SK-N-SH (cell line): ENCODE measurements around the gene GALNT11. TPM values are rescaled to one million over a fixed set of nuclear protein-coding genes. Genes with fewer than 3 reads are reported as not detected.

Source experiments
- CTCF ChIA-PET: fragments of 300-600, 350-600 bp; formaldehyde crosslinking; extraction: SDS; loops from one replicate; lab custom pipeline; 2021; lab: Yijun Ruan, JAX
- POLR2A ChIA-PET: fragments of 350-600 bp; sonication (Branson Sonifier 250); formaldehyde crosslinking; extraction: SDS; loops from one replicate; lab custom pipeline; 2020; ENCODE audit warnings: antibody characterized with exemption, inconsistent platforms; lab: Yijun Ruan, JAX
- DNase-seq: peaks from one replicate; pipeline ENCODE4 v3.0.0; 2012
- H2AFZ ChIP-seq: fragments of 200-600 bp; sonication (generic); 2 replicates; pipeline ENCODE4 v1.8.1; 2016; ENCODE audit warnings: antibody characterized with exemption, mild to moderate bottlenecking, low read depth
- H3F3A ChIP-seq: fragments of 200-600 bp; sonication (generic); replicated peaks from 2 replicates; pipeline ENCODE3; 2016; ENCODE audit warnings: antibody characterized with exemption, mild to moderate bottlenecking; ENCODE audit not compliant: insufficient read depth
- H3K27ac ChIP-seq, 2 experiments: fragments of 200-500 bp in 1 of 2; fragments of 200-600 bp in 1 of 2; sonication (Bioruptor generic) in 1 of 2; sonication (generic), shearing (Covaris generic) in 1 of 2; 2 replicates each; pipeline versions ENCODE4 v1.5.1 to v1.6.1; 2014 to 2016; ENCODE audit warnings: low read depth in 2 of 2, inconsistent platforms in 1 of 2, low read length in 1 of 2, mild to moderate bottlenecking in 1 of 2, mixed read lengths in 1 of 2
- H3K27me3 ChIP-seq: fragments of 200-600 bp; sonication (generic), shearing (Covaris generic); 2 replicates; pipeline ENCODE4 v1.6.1; 2016; ENCODE audit warnings: mixed run types; ENCODE audit not compliant: insufficient read depth
- H3K36me3 ChIP-seq, 2 experiments: fragments of 200-500 bp in 1 of 2; fragments of 200-600 bp in 1 of 2; sonication (Bioruptor generic) in 1 of 2; sonication (generic) in 1 of 2; replicated peaks in 1 of 2; 2 replicates each; pipeline versions ENCODE3 to v1.5.1; 2014 to 2016; ENCODE audit warnings: low read length in 1 of 2, mild to moderate bottlenecking in 1 of 2; ENCODE audit not compliant: insufficient read depth in 2 of 2, control insufficient read depth in 1 of 2
- H3K4me1 ChIP-seq, 2 experiments: fragments of 200-500 bp in 1 of 2; fragments of 200-600 bp in 1 of 2; sonication (Bioruptor generic) in 1 of 2; sonication (generic), shearing (Covaris generic) in 1 of 2; 2 replicates each; pipeline versions ENCODE4 v1.5.1 to v1.6.1; 2014 to 2016; ENCODE audit warnings: low read depth in 1 of 2, low read length in 1 of 2, mixed run types in 1 of 2; ENCODE audit not compliant: insufficient read depth in 2 of 2, control insufficient read depth in 1 of 2
- H3K4me2 ChIP-seq: fragments of 200-600 bp; sonication (generic), shearing (Covaris generic); 2 replicates; pipeline ENCODE4 v1.6.1; 2017; ENCODE audit warnings: mixed run types
- H3K4me3 ChIP-seq, 2 experiments: fragments of 200-500 bp in 1 of 2; fragments of 200-600 bp in 1 of 2; sonication (Bioruptor generic) in 1 of 2; sonication (generic), shearing (Covaris generic) in 1 of 2; 2 replicates each; pipeline versions ENCODE4 v1.5.1 to v1.8.1; 2014 to 2016; ENCODE audit warnings: low read depth in 2 of 2, inconsistent platforms in 1 of 2, low read length in 1 of 2, mild to moderate bottlenecking in 1 of 2, mixed read lengths in 1 of 2, moderate library complexity in 1 of 2
- H3K79me2 ChIP-seq: fragments of 200-600 bp; sonication (generic); 2 replicates; pipeline ENCODE4 v1.8.1; 2017; ENCODE audit warnings: mild to moderate bottlenecking; ENCODE audit not compliant: insufficient read depth
- H3K9ac ChIP-seq: fragments of 200-600 bp; sonication (generic); 2 replicates; pipeline ENCODE4 v1.6.1; 2017; ENCODE audit warnings: mixed run types
- H3K9me2 ChIP-seq: fragments of 200-600 bp; sonication (generic); 2 replicates; pipeline ENCODE4 v1.6.1; 2017; ENCODE audit warnings: mixed run types
- H3K9me3 ChIP-seq: fragments of 200-600 bp; sonication (generic); 2 replicates; pipeline ENCODE4 v1.6.1; 2017; ENCODE audit warnings: mixed run types, mild to moderate bottlenecking, moderate library complexity
- H4K20me1 ChIP-seq: fragments of 200-600 bp; sonication (generic); 2 replicates; pipeline ENCODE4 v1.6.1; 2017; ENCODE audit warnings: mild to moderate bottlenecking, mixed run types; ENCODE audit not compliant: insufficient read depth
- CHD2 ChIP-seq: fragments of 150-350 bp; IDR thresholded peaks from 2 replicates; pipeline ENCODE4 v1.6.1; 2018; ENCODE audit warnings: low read length; ENCODE audit not compliant: partially characterized antibody
- EP300 ChIP-seq, 2 experiments: IDR thresholded peaks; 2 replicates each; pipeline versions ENCODE4 v1.4.0 to v1.6.1; 2012; ENCODE audit warnings: borderline replicate concordance in 1 of 2, low read depth in 1 of 2, low read length in 1 of 2
- FOXJ3 ChIP-seq: sonication (generic); formaldehyde crosslinking; IDR thresholded peaks from 2 replicates; pipeline ENCODE4 v1.5.1; 2020; ENCODE audit warnings: mild to moderate bottlenecking, missing genetic modification reagents
- GATA2 ChIP-seq: sonication (generic); formaldehyde crosslinking; IDR thresholded peaks from 2 replicates; pipeline ENCODE4 v1.5.0; 2020; ENCODE audit warnings: mild to moderate bottlenecking, missing genetic modification reagents
- JUND ChIP-seq: IDR thresholded peaks from 2 replicates; pipeline ENCODE4 v1.4.0; 2012
- MEF2A ChIP-seq: IDR thresholded peaks from 2 replicates; pipeline ENCODE4 v1.4.0; 2012; ENCODE audit warnings: low read depth, borderline replicate concordance
- MXI1 ChIP-seq: IDR thresholded peaks from 2 replicates; pipeline ENCODE4 v1.6.1; 2012; ENCODE audit warnings: mild to moderate bottlenecking, low read depth, low read length, improper control_type of control experiment
- RCOR1 ChIP-seq: fragments of 150-350 bp; IDR thresholded peaks from 2 replicates; pipeline ENCODE4 v1.6.1; 2017; ENCODE audit warnings: antibody characterized with exemption, low read length
- RFX5 ChIP-seq: IDR thresholded peaks from 2 replicates; pipeline ENCODE4 v1.6.1; 2012; ENCODE audit warnings: mild to moderate bottlenecking, improper control_type of control experiment, low read length
- WGBS: methylation state at CpG from one replicate; pipeline ENCODE4 v1.1.6; 2017; ENCODE audit warnings: low lambda C conversion rate; 5-methylcytosine and 5-hydroxymethylcytosine counted together
- polyA plus RNA-seq, 3 experiments: library from polyadenylated mRNA; depleted of rRNA; stranded (reverse); fragments of >200 nt; gene quantifications; 2 replicates each; pipeline ENCODE4 v1.2.3, GENCODE V29; 2012
- TF ChIP-seq, protein P1 (sequence below): fragments of 150-350 bp; IDR thresholded peaks from 2 replicates; pipeline ENCODE4 v1.6.1; 2017; ENCODE audit warnings: antibody characterized with exemption, low read length, low read depth, borderline replicate concordance
- TF ChIP-seq, protein P2 (sequence below): IDR thresholded peaks from 2 replicates; pipeline ENCODE4; 2012

GALNT11 gene
- polyA plus RNA-seq, 1 of the 3 experiments (the other 2 are of a cell fraction): 70.0 TPM

DNA sequence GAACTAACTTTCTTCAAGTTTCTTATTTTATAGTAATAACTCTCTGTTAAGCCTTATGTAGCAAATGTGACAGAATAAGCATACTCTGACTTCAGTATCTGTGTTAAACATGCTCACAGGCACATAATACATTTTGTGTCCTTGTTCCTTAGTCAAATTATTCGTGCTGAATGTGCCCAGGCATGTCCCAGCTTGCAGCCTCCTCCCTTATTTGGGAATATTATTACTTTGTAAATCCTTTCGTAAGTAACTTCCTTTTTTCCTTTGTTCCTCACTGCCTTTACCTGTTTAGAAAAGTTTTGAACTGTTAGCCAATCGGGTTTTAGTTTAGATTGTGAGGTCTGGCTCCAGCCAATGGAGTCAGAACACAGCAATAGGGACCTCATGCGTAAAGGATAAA, 46.9 kb downstream of the GALNT11 start:
- no peak for DNase-seq
- Histone ChIP-seq H3F3A (peaks cover 6% of the 10 kb centered on the region), H3K4me3 (no peak overlapping the region), H3K9me3 (no peaks in the 10 kb centered on the region), H3K9me2 (no peaks in the 10 kb centered on the region), H3K36me3 (no peaks in the 10 kb centered on the region), H4K20me1 (no peaks in the 10 kb centered on the region), H3K4me1 (peaks cover 6 to 15% of the 10 kb centered on the region in 2 experiments; a peak in 2 of 4 replicates), H3K27me3 (no peaks in the 10 kb centered on the region), H3K79me2 (peaks cover 10% of the 10 kb centered on the region), H3K4me2 (no peak overlapping the region), H2AFZ (no peak overlapping the region), H3K9ac (no peak overlapping the region), H3K27ac (no peak overlapping the region; a peak in 1 of 4 replicates)
- no peak for TF ChIP-seq JUND
- TF ChIP-seq MEF2A: no peak
- TF ChIP-seq, protein P1, sequence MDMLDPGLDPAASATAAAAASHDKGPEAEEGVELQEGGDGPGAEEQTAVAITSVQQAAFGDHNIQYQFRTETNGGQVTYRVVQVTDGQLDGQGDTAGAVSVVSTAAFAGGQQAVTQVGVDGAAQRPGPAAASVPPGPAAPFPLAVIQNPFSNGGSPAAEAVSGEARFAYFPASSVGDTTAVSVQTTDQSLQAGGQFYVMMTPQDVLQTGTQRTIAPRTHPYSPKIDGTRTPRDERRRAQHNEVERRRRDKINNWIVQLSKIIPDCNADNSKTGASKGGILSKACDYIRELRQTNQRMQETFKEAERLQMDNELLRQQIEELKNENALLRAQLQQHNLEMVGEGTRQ: no peak
- TF ChIP-seq MXI1: no peak
- WGBS: 87% methylated on average over 4 of the region's 4 CpGs
- ChIA-PET POLR2A (no interaction called here), CTCF (no interaction called here)

DNA sequence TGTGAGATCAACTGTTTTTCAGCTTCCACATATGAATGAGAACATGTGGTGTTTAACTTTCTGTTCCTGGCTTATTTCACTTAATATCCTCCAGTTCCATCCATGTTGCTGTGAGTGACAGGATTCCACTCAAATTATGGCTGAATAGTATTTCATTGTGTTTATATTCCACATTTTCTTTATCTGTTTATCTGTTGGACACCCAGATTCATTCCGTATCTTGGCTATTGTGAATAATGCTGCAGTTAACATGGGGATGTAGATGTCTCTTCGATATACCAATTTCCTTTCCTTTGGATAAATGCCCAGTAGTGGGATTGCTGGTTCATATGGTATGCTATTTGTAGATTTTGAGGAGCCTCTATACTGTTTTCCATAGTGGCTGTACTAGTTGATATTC, 47.9 kb downstream of the GALNT11 start:
- peak in 1 of 2 experiments; percentile 33; a peak in 1 of 4 replicates for TF ChIP-seq EP300 (IDR thresholded peaks at IDR 0.05; ENCODE audit: borderline replicate concordance in 1 of 2, low read depth in 1 of 2, low read length in 1 of 2)
- TF ChIP-seq, protein P2, sequence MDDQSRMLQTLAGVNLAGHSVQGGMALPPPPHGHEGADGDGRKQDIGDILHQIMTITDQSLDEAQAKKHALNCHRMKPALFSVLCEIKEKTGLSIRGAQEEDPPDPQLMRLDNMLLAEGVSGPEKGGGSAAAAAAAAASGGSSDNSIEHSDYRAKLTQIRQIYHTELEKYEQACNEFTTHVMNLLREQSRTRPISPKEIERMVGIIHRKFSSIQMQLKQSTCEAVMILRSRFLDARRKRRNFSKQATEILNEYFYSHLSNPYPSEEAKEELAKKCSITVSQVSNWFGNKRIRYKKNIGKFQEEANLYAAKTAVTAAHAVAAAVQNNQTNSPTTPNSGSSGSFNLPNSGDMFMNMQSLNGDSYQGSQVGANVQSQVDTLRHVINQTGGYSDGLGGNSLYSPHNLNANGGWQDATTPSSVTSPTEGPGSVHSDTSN: peak; percentile 16; the same call in 1 of the 2 replicates
- TF ChIP-seq RFX5: no peak
- TF ChIP-seq FOXJ3 (CRISPR knock-in tag): peak; percentile 42; the same call in 1 of the 2 replicates
- peak; percentile 31 for TF ChIP-seq CHD2
- no peak for TF ChIP-seq RCOR1
- peak; percentile 69 for TF ChIP-seq GATA2 (CRISPR knock-in tag)
- H3K9me3 ChIP-seq: no peaks in the 10 kb centered on the region
- POLR2A ChIA-PET: no interaction called here
- CTCF ChIA-PET: no interaction called here
- peaks cover 8% of the 10 kb centered on the region; the same call in 1 of the 2 replicates for H3K79me2 ChIP-seq
- no peaks in the 10 kb centered on the region for H4K20me1 ChIP-seq
- WGBS: 33% methylated on average over 2 of the region's 2 CpGs
- peak overlapping the region in 1 of 2 experiments; percentile 19; a peak in 1 of 4 replicates for H3K27ac ChIP-seq
- no peaks in the 10 kb centered on the region for H3K27me3 ChIP-seq
- H3K4me1 ChIP-seq: peaks cover 6 to 17% of the 10 kb centered on the region in 2 experiments; a peak in 3 of 4 replicates
- H3K36me3 ChIP-seq: no peaks in the 10 kb centered on the region
- H3K9ac ChIP-seq: no peak overlapping the region
- no peak overlapping the region for H3K4me3 ChIP-seq
- H3K4me2 ChIP-seq: no peak overlapping the region
- H2AFZ ChIP-seq: no peak overlapping the region
- H3K9me2 ChIP-seq: no peaks in the 10 kb centered on the region
- peaks cover 6% of the 10 kb centered on the region for H3F3A ChIP-seq
- DNase-seq: no peak
